Measurements from ENCODE around the gene SMCO2. TPM values are rescaled to one million over a fixed set of nuclear protein-coding genes. Genes with fewer than 3 reads are reported as not detected.

The SMCO2 gene
- total RNA-seq, 3 donors from 2014 or later (not counting 1 experiment from before 2014, with no cell fraction given) = not detected

- Mint-ChIP-seq H3K9me3 (no peaks in the 10 kb centered on the region), H3K4me1 (no peaks in the 10 kb centered on the region), H3K27me3 (ENCODE audit: low read depth in 2 of 2) (peaks cover 9 to 24% of the 10 kb centered on the region in 2 donors), H3K4me3 (no peak overlapping the region), H3K36me3 (peaks cover 6% of the 10 kb centered on the region), H3K27ac (no peak overlapping the region)
- ATAC-seq (no peak), DNase-seq (no peak)
- TF ChIP-seq CTCF (IDR thresholded peaks at IDR 0.05) = no peak
- intact Hi-C loops (cut with micrococcal nuclease) = no loop called here
- Histone ChIP-seq H3K9me3 (ENCODE audit: control insufficient read depth, insufficient read depth, low read length) (no peaks in the 10 kb centered on the region), H3K4me1 (ENCODE audit: control insufficient read depth, insufficient read depth, low read length) (no peaks in the 10 kb centered on the region), H3K4me3 (ENCODE audit: low read length) (no peak overlapping the region), H3K27me3 (ENCODE audit: control insufficient read depth, insufficient read depth, low read length) (peaks cover 2% of the 10 kb centered on the region), H3K27ac (ENCODE audit: low read length) (no peak overlapping the region), H3K36me3 (ENCODE audit: control insufficient read depth, insufficient read depth, low read length) (no peaks in the 10 kb centered on the region)
- 70% methylated on average over 3 of the region's 3 CpGs for WGBS (ENCODE audit: insufficient coverage)
Observed at GRCh38 chr12:27500546-27500945, 54.0 kb downstream of the SMCO2 start.

GRCh38 chr12:27502021-27502435, 55.5 kb downstream of the SMCO2 start:
- Mint-ChIP-seq H3K4me1 (no peaks in the 10 kb centered on the region), H3K36me3 (peaks cover 6% of the 10 kb centered on the region), H3K9me3 (no peaks in the 10 kb centered on the region), H3K27ac (no peak overlapping the region), H3K4me3 (no peak overlapping the region), H3K27me3 (ENCODE audit: low read depth in 2 of 2) (peaks cover 11 to 26% of the 10 kb centered on the region in 2 donors)
- DNase-seq = no peak
- no peaks in the 10 kb centered on the region for H3K9me3 ChIP-seq (ENCODE audit: control insufficient read depth, insufficient read depth, low read length)
- ATAC-seq = no peak
- WGBS (ENCODE audit: insufficient coverage) = 59% methylated on average over 6 of the region's 6 CpGs
- H3K36me3 ChIP-seq (ENCODE audit: control insufficient read depth, insufficient read depth, low read length) = no peaks in the 10 kb centered on the region
- no peak overlapping the region for H3K27ac ChIP-seq (ENCODE audit: low read length)
- TF ChIP-seq CTCF (IDR thresholded peaks at IDR 0.05) = no peak
- intact Hi-C loops (cut with micrococcal nuclease) = no loop called here
- no peaks in the 10 kb centered on the region for H3K4me1 ChIP-seq (ENCODE audit: control insufficient read depth, insufficient read depth, low read length)
- no peak overlapping the region for H3K4me3 ChIP-seq (ENCODE audit: low read length)
- no peaks in the 10 kb centered on the region for H3K27me3 ChIP-seq (ENCODE audit: control insufficient read depth, insufficient read depth, low read length)

GRCh38 chr12:27504507-27504906, 58.0 kb downstream of the SMCO2 start:
- TF ChIP-seq CTCF (IDR thresholded peaks at IDR 0.05) = no peak
- H3K4me3 Mint-ChIP-seq = no peak overlapping the region
- 82% methylated on average over 1 of the region's 2 CpGs for WGBS (ENCODE audit: insufficient coverage)

DNA sequence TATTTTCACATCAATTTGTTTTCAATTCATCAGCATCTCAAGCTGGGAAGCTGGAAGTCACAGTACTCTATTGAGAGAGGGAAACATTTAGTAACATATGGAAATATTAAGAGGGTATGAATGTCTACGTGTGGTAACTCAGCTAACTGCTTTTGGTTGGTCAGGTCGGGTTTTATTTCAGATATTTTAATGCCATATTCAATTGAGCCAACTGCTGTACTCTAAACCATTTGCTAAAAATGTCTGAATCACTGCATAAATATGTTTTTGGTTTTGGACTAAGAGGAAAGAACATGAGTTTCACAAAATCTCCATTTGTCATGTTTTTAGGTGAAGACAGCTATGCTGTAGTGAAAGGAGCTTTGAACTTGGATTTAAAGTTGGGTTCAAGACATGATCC, 58.6 kb downstream of the SMCO2 start:
- H3K36me3 ChIP-seq (ENCODE audit: control insufficient read depth, insufficient read depth, low read length) = no peaks in the 10 kb centered on the region
- WGBS (ENCODE audit: insufficient coverage) = 94% methylated on average over 2 of the region's 2 CpGs
- DNase-seq = no peak
- no peaks in the 10 kb centered on the region for H3K27me3 ChIP-seq (ENCODE audit: control insufficient read depth, insufficient read depth, low read length)
- no peaks in the 10 kb centered on the region for H3K4me1 ChIP-seq (ENCODE audit: control insufficient read depth, insufficient read depth, low read length)
- H3K36me3 Mint-ChIP-seq = no peaks in the 10 kb centered on the region
- ATAC-seq = no peak
- H3K9me3 ChIP-seq (ENCODE audit: control insufficient read depth, insufficient read depth, low read length) = no peaks in the 10 kb centered on the region
- no peaks in the 10 kb centered on the region for H3K9me3 Mint-ChIP-seq
- TF ChIP-seq CTCF (IDR thresholded peaks at IDR 0.05) = no peak
- H3K27ac ChIP-seq (ENCODE audit: low read length) = no peak overlapping the region
- H3K27ac Mint-ChIP-seq = no peak overlapping the region
- H3K27me3 Mint-ChIP-seq (ENCODE audit: low read depth in 2 of 2) = peaks cover 5 to 12% of the 10 kb centered on the region in 2 donors
- intact Hi-C loops (cut with micrococcal nuclease) = no loop called here
- no peak overlapping the region for H3K4me3 ChIP-seq (ENCODE audit: low read length)
- no peaks in the 10 kb centered on the region for H3K4me1 Mint-ChIP-seq
- no peak overlapping the region for H3K4me3 Mint-ChIP-seq

More at GRCh38 chr12:27504507-27504906, 58.0 kb downstream of the SMCO2 start:
- Histone ChIP-seq H3K27me3 (ENCODE audit: control insufficient read depth, insufficient read depth, low read length) (no peaks in the 10 kb centered on the region), H3K27ac (ENCODE audit: low read length) (no peak overlapping the region), H3K4me3 (ENCODE audit: low read length) (no peak overlapping the region), H3K36me3 (ENCODE audit: control insufficient read depth, insufficient read depth, low read length) (no peaks in the 10 kb centered on the region), H3K9me3 (ENCODE audit: control insufficient read depth, insufficient read depth, low read length) (no peaks in the 10 kb centered on the region), H3K4me1 (ENCODE audit: control insufficient read depth, insufficient read depth, low read length) (no peaks in the 10 kb centered on the region)
- ATAC-seq = no peak
- Mint-ChIP-seq H3K9me3 (no peaks in the 10 kb centered on the region), H3K36me3 (no peaks in the 10 kb centered on the region), H3K4me1 (no peaks in the 10 kb centered on the region), H3K27me3 (ENCODE audit: low read depth in 2 of 2) (peaks cover 5 to 12% of the 10 kb centered on the region in 2 donors), H3K27ac (no peak overlapping the region)
- DNase-seq = no peak
- intact Hi-C loops (cut with micrococcal nuclease) = no loop called here

All from natural killer cell (primary cell).